GM21381 (cell line): ENCODE data around the gene CMTM5.

Experiments
- ATAC-seq: cut with Tn5 transposase; IDR thresholded peaks from one replicate; pipeline ENCODE4 v1.9.1; 2021; ENCODE audit warnings: mild to moderate bottlenecking, moderate library complexity; ENCODE audit not compliant: unreplicated experiment

CMTM5 gene, protein sequence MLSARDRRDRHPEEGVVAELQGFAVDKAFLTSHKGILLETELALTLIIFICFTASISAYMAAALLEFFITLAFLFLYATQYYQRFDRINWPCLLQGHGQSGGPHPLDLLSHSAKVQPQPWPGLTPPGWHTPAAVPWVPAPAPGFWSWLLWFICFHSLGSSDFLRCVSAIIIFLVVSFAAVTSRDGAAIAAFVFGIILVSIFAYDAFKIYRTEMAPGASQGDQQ

DNA sequence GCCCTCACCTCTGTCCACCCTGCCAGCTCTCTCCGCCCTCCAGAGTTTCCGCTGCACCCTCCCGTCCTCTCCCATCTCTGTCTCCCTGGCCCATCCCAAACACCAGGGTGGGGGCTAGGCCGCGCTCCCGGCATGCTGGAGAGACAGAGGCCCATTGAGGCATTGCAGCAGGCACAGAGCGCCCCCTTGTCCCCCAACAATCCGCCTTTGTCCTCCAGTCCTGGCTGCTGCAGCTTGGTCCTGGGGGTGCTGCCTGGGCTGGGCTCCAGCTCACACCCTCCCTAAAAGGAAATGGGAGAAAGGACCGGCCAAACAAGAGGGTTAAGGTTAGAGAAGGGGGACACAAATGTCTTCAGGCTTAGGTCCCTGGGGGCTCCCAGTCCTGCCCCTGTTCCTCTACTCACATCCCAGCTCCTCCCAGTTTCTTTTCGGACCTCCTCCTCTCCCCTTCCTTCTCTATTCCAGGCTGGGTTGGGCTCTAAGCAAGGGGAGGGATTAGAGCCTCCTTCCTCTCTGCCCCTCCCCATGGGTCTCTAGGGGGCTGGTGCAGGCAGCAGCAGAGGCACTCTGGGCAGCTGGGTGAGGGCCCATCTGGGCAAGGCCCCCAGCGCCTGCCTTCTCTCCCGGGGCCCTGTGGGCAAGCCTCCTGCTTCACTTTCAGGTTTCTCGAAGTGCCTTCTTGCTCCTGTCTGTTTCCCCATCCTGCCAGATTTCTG lies at the start of gene CMTM5:
CMTM5 (plus strand) TSS at position 565 of the 716 bp plus-strand sequence. CDS start 206 bp downstream, outside the sequence.
- ATAC-seq, result no peak

DNA sequence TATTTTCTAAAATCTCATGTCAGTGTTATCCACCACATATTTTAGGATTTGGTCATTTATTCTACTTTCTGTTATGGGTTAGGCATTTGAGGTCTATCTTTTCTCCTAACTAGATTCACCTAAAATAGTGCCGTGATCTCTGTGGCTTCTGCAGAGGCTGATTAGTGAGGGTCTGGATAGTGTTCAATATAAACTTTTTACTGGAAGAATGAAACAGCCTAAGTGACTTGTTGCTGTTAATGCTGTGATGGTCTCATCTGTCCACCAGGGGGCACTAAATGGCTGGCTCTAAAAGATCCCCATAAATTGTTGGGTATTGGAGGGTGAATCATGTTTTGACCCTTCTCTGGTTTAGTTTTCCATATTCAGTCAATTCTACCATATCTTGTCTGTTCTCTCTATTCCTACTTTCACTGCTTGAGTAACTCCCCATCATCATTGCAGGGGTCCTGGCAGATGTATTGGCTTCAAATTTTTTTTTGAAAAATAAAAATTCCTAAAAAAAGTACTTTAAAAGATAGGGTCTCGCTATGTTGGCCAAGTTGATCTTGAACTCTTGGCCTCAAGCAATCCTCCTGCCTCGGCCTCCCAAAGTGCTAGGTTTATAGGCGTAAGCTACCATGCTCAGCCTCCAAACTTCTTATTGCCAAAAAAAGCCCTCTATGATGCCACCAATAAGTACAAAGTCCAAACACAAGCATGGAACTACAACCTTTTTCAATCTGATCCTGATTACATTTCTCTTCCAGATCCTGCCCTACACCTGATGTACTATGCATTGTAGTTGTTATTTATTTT lies 48.7 kb upstream of the CMTM5 start:
- ATAC-seq, result no peak

DNA sequence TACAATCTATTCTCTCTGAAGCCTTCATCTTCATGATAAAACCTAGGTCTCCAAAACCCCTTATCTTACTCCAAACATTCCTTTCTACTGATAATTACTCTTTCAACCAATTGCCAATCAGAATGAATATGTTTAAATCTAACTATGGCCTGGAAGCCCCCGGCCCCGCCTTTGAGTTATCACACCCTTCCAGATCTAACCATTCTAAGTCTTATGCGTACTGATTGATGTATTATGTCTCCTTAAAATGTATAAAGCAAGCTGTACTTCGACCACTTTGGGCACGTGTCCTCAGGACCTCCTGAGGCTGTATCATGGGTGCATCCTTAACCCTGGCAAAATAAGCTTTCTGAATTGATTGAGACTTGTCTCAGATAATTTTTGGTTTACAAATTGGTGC lies 41.2 kb upstream of the CMTM5 start:
- ATAC-seq, result no peak

DNA sequence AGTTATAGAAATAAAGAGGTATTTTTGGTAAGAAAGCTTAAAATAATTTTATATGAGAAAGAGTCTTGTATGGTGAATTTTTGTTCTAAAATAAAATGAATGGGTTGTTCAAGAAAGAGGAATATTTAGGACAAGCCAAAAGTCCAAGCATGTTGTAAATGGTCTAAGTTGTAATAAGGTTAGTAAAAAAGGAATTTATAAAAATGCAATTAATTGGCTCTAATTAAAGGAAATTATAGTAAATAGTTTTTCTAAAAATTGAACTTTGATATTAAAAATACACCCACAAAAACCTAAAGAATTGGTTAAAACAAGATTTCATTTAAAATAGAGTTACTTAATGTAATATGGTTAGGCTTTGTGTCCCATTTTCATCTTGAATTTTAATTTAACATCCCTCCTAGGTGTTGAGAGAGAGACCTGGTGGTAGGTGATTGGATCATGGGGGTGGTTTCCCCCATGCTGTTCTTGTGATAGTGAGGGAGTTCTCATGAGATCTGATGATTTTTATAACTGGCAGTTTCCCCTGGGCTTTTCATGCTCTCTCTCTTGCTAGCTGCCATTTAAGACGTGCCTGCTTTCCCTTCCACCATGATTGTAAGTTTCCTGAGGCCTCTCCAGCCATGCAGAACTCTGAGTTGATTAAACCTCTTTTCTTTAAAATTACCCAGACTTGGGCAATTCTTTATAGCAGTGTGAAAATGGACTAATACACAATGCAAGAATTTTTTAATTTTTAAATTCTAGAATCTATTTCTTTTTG lies 37.2 kb upstream of the CMTM5 start:
- no peak for ATAC-seq

DNA sequence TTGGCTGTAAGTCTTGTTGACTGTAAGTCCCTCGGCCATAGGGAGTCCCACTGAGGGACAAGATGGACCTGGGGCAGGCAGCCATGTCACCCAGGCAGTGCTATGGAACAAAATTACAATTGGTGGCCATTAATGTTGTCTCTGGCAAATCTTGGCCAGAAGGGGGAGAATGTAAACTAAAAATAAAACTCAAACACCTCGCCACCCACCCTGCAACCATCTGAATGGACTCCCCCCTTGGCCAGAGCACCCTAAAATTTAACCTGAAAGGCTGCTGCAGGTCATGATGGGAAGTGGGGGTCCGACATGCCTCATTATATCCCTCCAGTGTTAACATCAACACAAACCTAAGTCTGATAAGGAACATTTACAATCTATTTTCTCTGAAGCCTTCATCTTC lies 32.4 kb upstream of the CMTM5 start:
- no peak for ATAC-seq

DNA sequence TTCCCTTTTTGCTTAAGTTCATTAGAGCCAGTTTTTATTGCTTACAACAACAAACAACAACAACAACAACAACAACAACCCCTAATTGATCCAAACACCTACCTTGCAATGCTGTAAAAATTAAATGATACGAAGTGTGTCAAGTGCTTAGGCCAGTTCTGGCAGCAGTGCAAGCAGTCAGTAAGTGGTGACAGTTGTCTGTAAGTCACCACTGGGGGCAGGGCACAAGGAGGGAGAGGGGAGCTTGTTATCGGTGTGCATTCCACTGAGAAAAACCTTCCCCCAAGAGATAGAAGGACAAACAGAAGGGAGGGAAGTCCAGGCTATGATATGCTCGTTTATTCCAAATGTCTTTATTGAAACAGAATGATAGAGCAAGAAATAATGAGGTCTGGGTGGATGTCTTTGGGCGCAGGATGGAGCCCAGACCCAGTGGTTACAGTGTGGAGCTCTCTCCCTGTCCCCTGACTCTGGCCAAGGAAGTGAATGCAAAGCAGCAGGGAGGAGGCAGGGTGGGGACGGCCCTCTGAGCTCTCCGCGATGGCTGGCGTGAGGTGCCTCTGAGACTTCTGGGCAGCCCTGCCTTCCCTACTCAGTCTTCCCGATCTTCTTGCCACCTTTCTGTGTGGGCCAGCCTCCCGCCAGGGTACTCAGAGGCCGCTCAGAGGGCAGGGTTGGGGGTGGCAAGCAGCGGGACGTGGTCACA lies 30.7 kb upstream of the CMTM5 start:
- ATAC-seq, result no peak

DNA sequence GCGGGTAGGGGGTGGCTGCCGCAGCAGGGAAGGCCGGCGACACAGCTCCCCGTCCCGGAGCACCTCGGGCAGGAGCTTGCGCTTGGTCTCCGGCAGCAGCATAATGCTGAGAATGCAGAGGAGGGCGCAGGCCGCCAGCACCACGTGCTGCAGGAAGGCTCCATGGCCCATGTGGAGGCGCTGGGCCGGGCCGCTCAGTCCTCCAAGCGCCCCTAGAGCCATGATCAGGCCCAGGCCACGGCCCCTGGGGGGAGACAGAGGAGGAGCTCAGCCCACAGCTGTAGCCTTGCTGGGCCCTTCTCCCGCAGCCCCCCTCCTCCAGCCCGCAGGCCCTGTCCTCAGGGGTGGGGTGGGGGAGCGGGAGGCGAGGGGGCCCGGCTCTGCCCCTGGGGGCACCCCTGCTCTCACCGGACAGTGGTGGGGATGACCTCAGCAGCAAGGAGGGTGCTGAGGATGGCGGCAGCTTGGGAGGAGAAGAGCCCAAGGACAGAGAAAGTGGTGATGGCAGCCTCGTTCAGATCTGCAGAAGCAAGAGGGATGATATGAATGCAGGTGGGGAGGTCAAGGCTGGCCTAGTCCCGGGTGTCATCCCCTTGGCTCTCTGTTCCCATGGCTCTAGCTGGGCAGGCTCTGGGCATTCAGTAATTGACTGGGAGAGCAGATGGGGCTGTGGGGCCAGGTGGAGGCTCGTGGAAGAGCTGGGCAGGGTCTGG lies 30.0 kb upstream of the CMTM5 start:
- no peak for ATAC-seq

DNA sequence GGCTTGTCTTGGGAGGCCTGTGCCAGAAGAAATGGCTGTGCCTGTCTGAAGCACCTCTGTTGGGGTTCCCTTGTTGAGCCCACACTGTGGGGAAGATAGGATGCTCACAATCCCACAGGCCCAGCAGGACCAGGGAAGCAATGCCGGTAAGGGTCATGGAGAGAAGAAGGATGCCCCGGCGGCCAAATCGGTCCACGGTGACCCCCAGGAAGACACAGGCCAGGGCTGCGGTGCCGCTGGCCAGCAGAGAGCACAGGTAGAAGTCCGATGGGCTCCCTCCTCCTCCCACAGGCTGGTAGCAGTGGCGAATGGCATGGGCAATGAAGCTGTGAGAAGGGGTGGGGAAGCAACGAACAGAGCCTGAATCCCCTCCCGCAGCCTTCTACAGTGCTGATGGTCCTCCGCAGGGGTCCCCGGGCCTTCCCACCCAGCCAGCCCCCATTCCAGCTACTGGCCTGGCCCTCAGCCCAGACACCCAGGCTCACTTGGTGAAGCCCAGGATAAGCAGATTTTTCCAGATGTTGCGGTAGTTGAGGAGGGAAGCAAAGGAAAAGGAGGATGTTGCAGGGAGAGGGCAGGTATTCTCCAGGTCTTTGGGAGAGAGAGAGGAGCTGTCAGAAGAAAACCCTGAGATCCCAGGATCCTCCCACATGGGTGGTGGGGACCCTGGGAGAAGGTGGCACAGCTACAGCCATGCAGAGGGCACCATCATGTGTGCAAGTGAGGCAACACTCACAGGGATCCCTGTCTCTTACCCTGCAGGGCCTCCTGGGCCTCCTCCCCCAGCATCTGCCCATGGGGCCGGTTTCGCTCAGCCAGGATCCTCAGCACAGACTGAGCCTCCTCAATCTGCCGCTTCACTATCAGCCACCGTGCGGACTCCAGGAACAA lies 29.2 kb upstream of the CMTM5 start:
- no peak for ATAC-seq

DNA sequence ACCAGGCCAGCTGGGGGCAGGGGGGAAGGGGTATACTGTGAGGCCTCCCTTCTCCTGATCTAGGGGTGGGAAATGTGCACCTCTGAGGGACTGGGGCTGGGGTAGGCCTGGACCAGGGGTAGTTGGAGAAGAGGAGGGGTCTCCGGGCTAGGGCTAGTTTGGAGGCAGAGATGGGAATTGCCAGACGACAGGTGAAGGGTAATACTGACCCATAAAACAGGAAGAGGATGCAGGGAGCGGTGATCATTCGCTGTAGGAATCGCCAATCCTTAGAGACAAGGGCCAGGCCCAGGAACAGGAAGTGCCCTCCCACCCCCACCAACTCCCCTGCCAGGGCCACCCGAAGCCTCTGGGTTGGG lies 28.6 kb upstream of the CMTM5 start:
- no peak for ATAC-seq

DNA sequence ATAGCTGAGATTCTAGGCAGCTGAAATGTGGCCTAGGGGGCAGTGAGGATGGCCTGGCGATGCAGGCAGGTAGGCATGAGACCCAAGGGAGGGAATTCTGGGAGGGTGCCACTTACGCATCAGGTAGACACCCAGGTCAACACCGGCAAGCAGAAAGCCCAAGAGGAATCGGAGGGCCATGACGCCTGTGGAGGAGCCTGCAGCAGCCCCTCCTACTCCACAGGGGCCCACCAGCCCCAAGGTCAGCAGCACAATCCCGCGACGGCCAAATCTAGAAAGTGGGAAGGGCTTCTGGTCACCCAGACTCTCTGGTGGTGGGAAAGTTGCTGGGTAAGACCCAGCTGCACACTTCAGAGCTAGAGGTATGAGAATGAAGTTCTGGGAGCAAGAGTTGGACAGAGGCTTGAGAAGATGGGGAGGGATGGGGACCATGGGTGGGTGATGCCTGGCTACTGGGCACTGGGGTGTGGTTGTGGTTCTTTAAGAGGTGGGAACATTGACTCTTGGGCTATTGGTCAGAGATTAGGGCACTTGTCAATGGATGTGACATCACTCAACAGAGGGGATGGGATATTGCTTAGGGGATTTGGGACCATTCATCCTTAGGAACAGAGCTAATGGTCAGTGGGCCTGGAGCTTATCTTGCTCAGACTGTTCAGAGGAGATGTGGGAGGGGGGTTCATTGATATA lies 27.5 kb upstream of the CMTM5 start:
- no peak for ATAC-seq

DNA sequence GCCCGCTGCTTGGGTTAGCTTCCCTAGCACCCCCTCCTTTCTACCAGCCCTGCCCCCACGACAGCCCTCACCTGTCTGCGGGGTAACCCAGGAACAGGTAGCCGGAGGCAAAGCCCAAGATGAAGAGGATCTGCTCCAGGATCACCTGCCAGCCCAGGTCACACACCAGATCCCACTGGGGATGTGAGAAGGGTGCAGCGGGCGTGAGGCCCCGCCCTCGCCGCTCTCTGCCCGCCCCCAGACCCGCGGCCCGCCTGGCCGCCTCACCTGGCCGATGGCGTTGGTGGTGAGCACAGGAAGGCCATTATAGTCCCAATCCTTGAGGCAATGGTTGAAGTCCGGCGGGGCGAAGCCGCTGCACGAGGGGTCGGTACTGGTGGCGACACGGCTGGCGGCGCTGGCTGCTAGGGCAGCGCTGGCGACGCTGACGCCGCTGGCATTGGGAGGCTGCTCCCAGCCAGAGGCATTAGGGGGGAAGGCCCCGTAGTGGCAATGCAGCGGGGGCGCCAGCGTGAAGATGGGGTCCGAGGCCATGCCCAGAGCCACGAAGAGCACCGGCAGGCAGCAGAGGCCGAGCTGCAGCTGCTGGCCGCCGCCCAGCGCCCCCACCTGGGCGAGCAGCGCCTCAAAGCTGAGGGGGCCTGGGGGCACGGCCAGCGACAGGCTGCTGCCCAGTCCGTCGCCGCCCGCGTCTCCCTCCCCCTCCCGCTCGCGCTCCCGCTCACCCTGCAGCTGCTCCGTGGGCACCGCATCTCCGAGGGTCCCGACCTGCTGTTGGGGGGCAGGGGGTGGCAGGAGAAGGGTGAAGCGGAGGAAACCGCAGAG lies 25.0 kb upstream of the CMTM5 start:
- ATAC-seq, result no peak

DNA sequence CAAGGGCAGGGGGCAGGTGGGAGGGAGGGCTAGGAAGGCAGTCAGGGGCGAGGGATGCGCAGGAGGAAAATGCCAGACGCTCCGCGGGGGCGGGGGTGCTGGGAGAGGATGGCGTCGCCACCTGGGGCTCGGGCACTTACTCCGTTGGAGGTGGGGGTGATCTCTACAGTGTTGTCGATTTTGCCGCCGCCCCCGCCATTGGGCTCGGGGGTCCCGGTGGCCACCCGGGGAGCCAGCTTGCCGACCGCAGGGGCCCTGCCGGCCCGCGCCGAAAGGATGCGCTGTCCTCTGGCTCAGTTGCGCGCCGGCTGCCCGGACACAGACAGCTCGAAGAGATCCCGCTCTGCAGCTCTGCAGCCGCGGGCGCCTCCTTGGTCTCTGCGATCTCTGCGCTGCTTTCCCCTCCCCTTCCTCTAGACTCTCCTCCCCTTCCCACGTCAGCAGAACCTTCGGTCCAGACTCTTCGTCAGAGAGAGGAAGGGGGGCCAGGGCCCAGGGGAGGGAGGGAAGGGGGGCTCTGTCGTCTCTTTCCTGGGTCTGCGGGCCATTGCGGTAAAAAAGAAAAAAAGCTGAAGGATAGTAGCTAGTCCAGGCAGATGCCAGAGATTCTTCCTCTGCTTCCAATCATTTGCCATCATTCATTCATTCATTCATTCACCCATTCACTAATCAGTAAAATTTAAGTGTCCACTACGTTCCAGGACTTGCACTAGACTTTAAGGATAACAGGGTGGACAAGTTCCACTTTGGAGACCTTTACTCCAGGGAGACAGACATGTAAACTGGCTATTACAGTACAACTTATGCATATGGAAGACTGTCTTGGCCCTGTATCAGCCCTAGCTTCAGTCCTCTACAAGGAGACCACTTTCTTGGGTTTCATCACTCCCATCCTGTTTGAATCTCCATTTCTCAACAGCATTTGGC lies 24.1 kb upstream of the CMTM5 start, which contains the start of gene SLC22A17:
SLC22A17 (minus strand) TSS at position 382 of the 927 bp plus-strand sequence.
- ATAC-seq, result no peak

DNA sequence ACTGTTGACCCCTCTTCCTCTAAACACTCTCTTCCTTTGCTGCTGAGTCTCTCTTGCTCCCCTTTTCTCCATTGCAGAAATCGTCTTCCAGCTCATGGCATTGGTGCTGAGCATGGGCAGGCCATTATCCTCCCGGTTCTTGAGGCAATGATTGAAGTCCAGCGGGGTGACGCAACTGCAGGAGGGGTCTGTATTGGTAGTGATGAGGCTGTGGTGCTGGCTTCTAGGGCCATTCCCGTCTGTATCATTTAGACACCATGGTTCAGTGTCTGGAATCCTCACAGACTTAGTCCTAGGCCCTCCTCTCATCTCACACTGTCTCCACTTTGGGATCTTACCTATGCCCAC lies 23.4 kb upstream of the CMTM5 start:
- no peak for ATAC-seq

DNA sequence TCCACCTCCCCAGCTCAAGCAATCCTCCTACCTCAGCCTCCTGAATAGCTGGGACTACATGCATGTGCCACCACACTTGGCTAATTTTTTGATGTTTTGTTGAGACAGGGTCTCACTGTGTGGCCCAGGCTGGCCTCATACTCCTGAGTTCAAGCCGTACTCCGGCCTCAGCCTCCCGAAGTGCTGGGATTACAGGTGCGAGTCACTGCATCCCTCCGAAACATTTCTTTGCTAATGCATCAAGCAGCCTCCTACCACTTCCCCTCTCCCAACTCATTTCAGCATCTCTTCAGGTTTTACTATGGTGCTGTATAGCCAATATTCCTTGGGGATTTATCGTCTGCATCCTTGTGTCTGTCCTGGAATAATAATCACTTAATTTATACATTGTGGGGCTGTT lies 21.9 kb upstream of the CMTM5 start:
- ATAC-seq, result no peak

DNA sequence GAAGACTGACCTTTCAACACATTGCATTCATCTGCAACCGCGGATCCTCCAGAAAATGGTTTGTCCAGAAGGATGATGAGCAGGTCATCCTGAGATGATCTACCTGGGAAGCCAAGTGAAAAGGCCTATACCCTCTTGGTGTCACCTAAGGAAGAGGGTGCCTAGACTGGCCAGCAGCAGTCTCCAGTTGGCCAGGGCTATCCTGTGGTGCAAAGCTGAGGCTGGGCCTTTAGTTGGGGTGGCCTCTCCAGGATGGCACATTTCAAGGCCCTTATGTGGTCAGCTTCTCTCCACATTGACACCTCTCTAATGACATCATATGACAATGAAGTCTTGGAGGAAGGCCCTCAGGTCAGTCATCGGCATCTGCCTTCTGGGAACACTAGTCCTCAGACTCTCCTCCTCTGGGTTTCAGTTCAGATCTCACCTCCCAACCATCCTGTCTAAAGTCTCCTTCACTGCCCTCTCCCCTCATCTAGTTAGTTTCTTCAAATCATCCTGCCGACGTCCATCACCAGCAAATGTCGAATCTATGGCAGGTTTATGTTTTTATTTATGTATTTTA lies 20.9 kb upstream of the CMTM5 start:
- no peak for ATAC-seq

DNA sequence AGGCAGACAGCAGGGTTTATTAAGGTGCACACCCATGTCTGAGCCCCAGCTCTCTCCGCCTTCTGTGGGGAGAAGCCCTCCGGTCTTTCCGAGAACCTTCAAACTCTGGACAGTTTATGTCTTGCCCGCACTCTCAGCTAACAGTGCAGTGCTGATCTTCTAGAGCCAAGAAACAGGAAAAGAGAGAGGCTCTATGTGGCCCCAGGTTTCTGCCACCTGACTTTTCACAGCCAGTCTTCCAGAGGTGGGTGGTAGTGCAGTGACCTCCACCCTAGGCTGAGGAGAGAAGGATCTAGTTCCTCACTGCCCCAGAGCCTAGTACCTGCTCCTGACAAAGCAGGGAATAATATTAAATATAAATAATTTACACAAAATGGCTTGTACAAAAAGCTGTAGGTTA lies 20.2 kb upstream of the CMTM5 start:
- ATAC-seq, result no peak
